Measurements from ENCODE around the gene KPNA4. TPM values are rescaled to one million over a fixed set of nuclear protein-coding genes. Genes with fewer than 3 reads are reported as not detected.

The KPNA4 gene
- total and polyA plus RNA-seq, 10 donors = 8.3 to 50.6 (median 36.0) TPM

GRCh38 chr3:160486459-160486869 lies 78.9 kb downstream of the KPNA4 start:
- DNase-seq = no peak
- peak in 9 of 11 experiments; percentile 35 to 66 (median 51) for TF ChIP-seq CTCF (IDR thresholded peaks at IDR 0.05 in 8 of 11, conservative IDR thresholded peaks at IDR 0.05 in 3 of 11)
- TF ChIP-seq POLR2A (IDR thresholded peaks at IDR 0.05) = no peak
- no peaks in the 10 kb centered on the region for H3K36me3 ChIP-seq
- intact Hi-C loops (cut with DNase I; ENCODE audit: low total_unique reads) = no loop called here
- no peak overlapping the region for H3K27ac ChIP-seq
- H3K27me3 ChIP-seq (replicated peaks in 1 of 7) = no peaks in the 10 kb centered on the region
- H3K4me1 ChIP-seq = peaks cover 0 to 13% (median 8%) of the 10 kb centered on the region in 6 donors
- 5 to 9% (median 7%) methylated on average over 2 of the region's 2 CpGs for WGBS, 5 donors
- no peaks in the 10 kb centered on the region for H3K9me3 ChIP-seq
- H3K4me3 ChIP-seq = peak overlapping the region in 3 of 8 donors; percentile 13 to 51 (median 33)

- Histone ChIP-seq H3K9me3 (no peaks in the 10 kb centered on the region), H3K27ac (peak overlapping the region in 2 of 8 donors; percentile 55 to 68), H3K4me3 (no peak overlapping the region), H3K27me3 (replicated peaks in 1 of 7) (no peaks in the 10 kb centered on the region), H3K4me1 (peaks cover 0 to 15% (median 8%) of the 10 kb centered on the region in 6 donors), H3K36me3 (no peaks in the 10 kb centered on the region)
- TF ChIP-seq POLR2AphosphoS5 (IDR thresholded peaks at IDR 0.05) (no peak), POLR2A (IDR thresholded peaks at IDR 0.05) (no peak), CTCF (IDR thresholded peaks at IDR 0.05 in 8 of 11, conservative IDR thresholded peaks at IDR 0.05 in 3 of 11) (no peak)
- DNase-seq = no peak
- WGBS, 5 donors = 60 to 74% (median 63%) methylated on average over 3 of the region's 3 CpGs
- intact Hi-C loops (cut with DNase I; ENCODE audit: low total_unique reads) = no loop called here
Measured at GRCh38 chr3:160482796-160483195, 82.6 kb downstream of the KPNA4 start.

GRCh38 chr3:160481856-160482255 lies 83.5 kb downstream of the KPNA4 start:
- H3K27me3 ChIP-seq (replicated peaks in 1 of 7) = no peaks in the 10 kb centered on the region
- H3K9me3 ChIP-seq = no peaks in the 10 kb centered on the region
- H3K4me1 ChIP-seq = peaks cover 0 to 15% (median 8%) of the 10 kb centered on the region in 6 donors
- TF ChIP-seq POLR2AphosphoS5 (IDR thresholded peaks at IDR 0.05) (peak in 1 of 3 donors; percentile 71), CTCF (IDR thresholded peaks at IDR 0.05 in 8 of 11, conservative IDR thresholded peaks at IDR 0.05 in 3 of 11) (no peak)
- no peak overlapping the region for H3K4me3 ChIP-seq
- peak overlapping the region in 6 of 8 donors; percentile 1 to 68 (median 54) for H3K27ac ChIP-seq
- DNase-seq = no peak
- intact Hi-C loops (cut with DNase I; ENCODE audit: low total_unique reads) = no loop called here
- 65 to 89% (median 83%) methylated on average over 6 of the region's 6 CpGs for WGBS, 5 donors
- H3K36me3 ChIP-seq = no peaks in the 10 kb centered on the region

- no peaks in the 10 kb centered on the region for H3K27me3 ChIP-seq (replicated peaks in 1 of 7)
- intact Hi-C loops (cut with DNase I; ENCODE audit: low total_unique reads) = no loop called here
- no peaks in the 10 kb centered on the region for H3K9me3 ChIP-seq
- H3K36me3 ChIP-seq = no peaks in the 10 kb centered on the region
- WGBS, 5 donors = 81 to 91% (median 89%) methylated on average over 5 of the region's 5 CpGs
- no peak for DNase-seq
- TF ChIP-seq POLR2A (IDR thresholded peaks at IDR 0.05) (no peak), POLR2AphosphoS5 (IDR thresholded peaks at IDR 0.05) (no peak), CTCF (IDR thresholded peaks at IDR 0.05 in 8 of 11, conservative IDR thresholded peaks at IDR 0.05 in 3 of 11) (no peak)
- peak overlapping the region in 6 of 8 donors; percentile 1 to 68 (median 50) for H3K27ac ChIP-seq
- no peak overlapping the region for H3K4me3 ChIP-seq
- peaks cover 0 to 11% (median 2%) of the 10 kb centered on the region in 6 donors for H3K4me1 ChIP-seq
Measured at GRCh38 chr3:160480931-160481330, 84.4 kb downstream of the KPNA4 start.

Measured in spleen (tissue), 11 donors.